Keratinocyte (primary cell): Measurements from ENCODE around the gene CASZ1. TPM values are rescaled to one million over a fixed set of nuclear protein-coding genes. Genes with fewer than 3 reads are reported as not detected.

Experiments used
- DNase-seq: peaks from one replicate; pipeline ENCODE4 v3.0.0-alpha.2; 2011; ENCODE audit warnings: low read depth, missing footprints, low spot score
- FAIRE-seq: peaks from 2 replicates; lab custom pipeline; 2011; peaks lifted over from hg19 to GRCh38; lab: Jason Lieb, UNC
- H2AFZ ChIP-seq: 2 replicates; pipeline ENCODE4 v1.6.0; 2012; ENCODE audit warnings: low read length, control low read depth, inconsistent platforms; ENCODE audit not compliant: control insufficient read depth
- H3K27ac ChIP-seq: 2 replicates; pipeline ENCODE4 v1.5.1; 2011; ENCODE audit warnings: low read length; ENCODE audit not compliant: control insufficient read depth, insufficient read depth
- H3K27me3 ChIP-seq: 3 replicates; pipeline ENCODE4 v1.6.0; 2011; ENCODE audit warnings: low read length; ENCODE audit not compliant: control insufficient read depth, insufficient read depth; ENCODE audit errors: extremely low read depth
- H3K36me3 ChIP-seq, 2 experiments: 2 replicates in 1 of 2; 3 replicates in 1 of 2; pipeline ENCODE4 v1.5.1; 2011; ENCODE audit warnings: low read length in 2 of 2, mild to moderate bottlenecking in 1 of 2; ENCODE audit not compliant: control insufficient read depth in 2 of 2, insufficient read depth in 2 of 2; ENCODE audit errors: extremely low read depth in 1 of 2
- H3K4me1 ChIP-seq: 3 replicates; pipeline ENCODE4 v1.5.1; 2011; ENCODE audit warnings: low read length; ENCODE audit not compliant: control insufficient read depth, insufficient read depth; ENCODE audit errors: extremely low read depth
- H3K4me2 ChIP-seq: 3 replicates; pipeline ENCODE4 v1.6.0; 2011; ENCODE audit warnings: low read depth, low read length; ENCODE audit not compliant: control insufficient read depth, insufficient read depth; ENCODE audit errors: extremely low read depth
- H3K4me3 ChIP-seq, 3 experiments: fragments of 200-600 bp in 1 of 3; sonication (generic) in 1 of 3; 2 replicates in 2 of 3; 3 replicates in 1 of 3; pipeline ENCODE4 v1.5.1; 2011 to 2016; ENCODE audit warnings: low read length in 3 of 3, mild to moderate bottlenecking in 3 of 3, control low read depth in 2 of 3, inconsistent platforms in 1 of 3, low read depth in 1 of 3, mixed read lengths in 1 of 3, mixed run types in 1 of 3, moderate library complexity in 1 of 3; ENCODE audit not compliant: control insufficient read depth in 2 of 3, insufficient read depth in 2 of 3; ENCODE audit errors: extremely low read depth in 1 of 3
- H3K79me2 ChIP-seq: 2 replicates; pipeline ENCODE4 v1.6.0; 2012; ENCODE audit warnings: low read length; ENCODE audit not compliant: control insufficient read depth, insufficient read depth
- H3K9ac ChIP-seq: 3 replicates; pipeline ENCODE4 v1.6.0; 2011; ENCODE audit warnings: low read length; ENCODE audit not compliant: control insufficient read depth, insufficient read depth; ENCODE audit errors: extremely low read depth
- H3K9me1 ChIP-seq: 3 replicates; pipeline ENCODE4 v1.6.0; 2011; ENCODE audit warnings: low read length; ENCODE audit not compliant: control insufficient read depth, insufficient read depth; ENCODE audit errors: extremely low read depth
- H3K9me3 ChIP-seq: 2 replicates; pipeline ENCODE4 v1.5.1; 2012; ENCODE audit warnings: low read depth, low read length; ENCODE audit not compliant: control insufficient read depth
- H4K20me1 ChIP-seq: 3 replicates; pipeline ENCODE4 v1.6.0; 2011; ENCODE audit warnings: low read length; ENCODE audit not compliant: control insufficient read depth, insufficient read depth; ENCODE audit errors: extremely low read depth
- CTCF ChIP-seq, 3 experiments: IDR thresholded peaks in 1 of 3; conservative IDR thresholded peaks in 1 of 3; optimal IDR thresholded peaks in 1 of 3; 2 replicates in 2 of 3; 3 replicates in 1 of 3; pipeline versions ENCODE3 to v1.5.1; 2011; ENCODE audit warnings: low read length in 3 of 3, mild to moderate bottlenecking in 3 of 3, moderate library complexity in 2 of 3, control low read depth in 1 of 3, inconsistent platforms in 1 of 3; ENCODE audit not compliant: insufficient read depth in 2 of 3; ENCODE audit errors: extremely low read depth in 1 of 3
- EZH2 ChIP-seq: IDR thresholded peaks from one replicate; pipeline ENCODE4 v1.6.1; 2012; ENCODE audit warnings: inconsistent platforms, mild to moderate bottlenecking, low read length, moderate library complexity
- dilution Hi-C: fragments of 300-500 bp; cut with MboI; formaldehyde crosslinking; loops from one replicate; pipeline ENCODE4 v1.7.0; 2020; ENCODE audit warnings: low sequenced_read_pairs; ENCODE audit not compliant: extremely low pct_ligation_motif_present
- polyA plus RNA-seq, 5 experiments: library from polyadenylated mRNA; depleted of rRNA in 3 of 5; stranded (reverse) in 3 of 5; stranded (forward) in 1 of 5; unstranded in 1 of 5; fragments of >200 nt; gene quantifications; 1 replicate in 1 of 5; 2 replicates in 3 of 5; 3 replicates in 1 of 5; pipeline versions ENCODE4 v1.2.1 to v1.2.3, GENCODE V29; 2011 to 2012; ENCODE audit warnings: missing spikeins in 2 of 5, low read depth in 1 of 5, low replicate concordance in 1 of 5

CASZ1 gene
- polyA plus RNA-seq, 1 donor (not counting 4 experiments of a cell fraction or from before 2014, with no cell fraction given), result 2.8 TPM

- no peak overlapping the region for H3K9ac ChIP-seq
- dilution Hi-C loops, result no loop called here
Observed at GRCh38 chr1:10701145-10701544, 95.3 kb downstream of the CASZ1 start.

DNA sequence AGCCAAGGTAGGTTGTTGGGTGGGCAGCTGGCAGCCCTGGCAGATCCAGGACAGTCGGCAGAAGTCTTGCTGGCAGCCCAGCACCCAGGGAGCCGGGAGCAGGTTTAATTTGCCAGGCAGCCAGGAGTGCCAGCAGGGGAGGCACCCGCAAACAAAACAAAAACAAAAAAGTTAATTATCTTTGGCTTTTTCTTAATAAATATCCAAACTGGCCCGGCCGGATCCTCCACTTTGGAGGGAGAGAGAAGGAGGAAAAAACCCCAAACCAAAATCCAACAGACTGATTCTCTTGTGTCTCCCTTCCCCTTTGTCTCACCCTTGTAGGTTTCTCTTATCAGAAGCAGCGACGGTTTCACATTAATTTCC lies 97.0 kb downstream of the CASZ1 start:
- no peak for DNase-seq

More at GRCh38 chr1:10701145-10701544, 95.3 kb downstream of the CASZ1 start:
- no peak for TF ChIP-seq CTCF (optimal IDR thresholded peaks at IDR 0.05 in 1 of 3, IDR thresholded peaks at IDR 0.05 in 1 of 3, conservative IDR thresholded peaks at IDR 0.05 in 1 of 3; ENCODE audit: extremely low read depth in 1 of 3, insufficient read depth in 2 of 3, low read length in 3 of 3)
- TF ChIP-seq EZH2, result no peak
- Histone ChIP-seq H3K9me1 (no peaks in the 10 kb centered on the region), H3K4me1 (peaks cover 23% of the 10 kb centered on the region), H2AFZ (no peak overlapping the region), H3K36me3 (peaks cover 0 to 4% of the 10 kb centered on the region in 2 experiments), H3K9me3 (no peaks in the 10 kb centered on the region), H3K4me3 (no peak overlapping the region), H3K27me3 (no peaks in the 10 kb centered on the region), H3K79me2 (no peaks in the 10 kb centered on the region), H3K4me2 (no peak overlapping the region), H4K20me1 (no peaks in the 10 kb centered on the region), H3K27ac (no peak overlapping the region)
- FAIRE-seq (no peak), DNase-seq (no peak)

More for the DNA sequence above, 97.0 kb downstream of the CASZ1 start:
- Histone ChIP-seq H3K9ac (no peak overlapping the region), H3K27me3 (no peaks in the 10 kb centered on the region), H3K36me3 (peaks cover 0 to 4% of the 10 kb centered on the region in 2 experiments), H3K4me2 (peak overlapping the region; percentile 48), H3K9me1 (no peaks in the 10 kb centered on the region), H3K9me3 (no peaks in the 10 kb centered on the region), H3K79me2 (no peaks in the 10 kb centered on the region), H3K4me3 (no peak overlapping the region), H2AFZ (peak overlapping the region; percentile 8), H3K27ac (no peak overlapping the region), H3K4me1 (peaks cover 26% of the 10 kb centered on the region), H4K20me1 (no peaks in the 10 kb centered on the region)
- dilution Hi-C loops, result no loop called here
- TF ChIP-seq CTCF (optimal IDR thresholded peaks at IDR 0.05 in 1 of 3, IDR thresholded peaks at IDR 0.05 in 1 of 3, conservative IDR thresholded peaks at IDR 0.05 in 1 of 3; ENCODE audit: extremely low read depth in 1 of 3, insufficient read depth in 2 of 3, low read length in 3 of 3), result no peak
- TF ChIP-seq EZH2, result no peak
- FAIRE-seq, result no peak
